HUDEP-2 (cell line): ENCODE results near the gene TYK2.
"Not testable (repeated sequence)": the region's sequence is repeated elsewhere in the genome, so short reads cannot be mapped to it uniquely, and the experiment has no call there.

ENCODE experiments used
- DNase-seq, 76 experiments: peaks; one replicate each; lab custom pipeline; 2025; ENCODE audit not compliant: unreplicated experiment in 76 of 76; lab: John Stamatoyannopoulos, UW

TYK2 gene

GRCh38 chr19:10378124-10378523, 2.2 kb downstream of the TYK2 start:
- DNase-seq = no peak

GRCh38 chr19:10377140-10377640, 3.2 kb downstream of the TYK2 start:
- not testable (repeated sequence) for DNase-seq

GRCh38 chr19:10374931-10375330, 5.4 kb downstream of the TYK2 start:
- no peak for DNase-seq

GRCh38 chr19:10372690-10373089, 7.7 kb downstream of the TYK2 start:
- no peak for DNase-seq

GRCh38 chr19:10368101-10368803, 12.1 kb downstream of the TYK2 start:
- peak in 1 of 76 experiments; percentile 14 for DNase-seq

GRCh38 chr19:10366950-10367512, 13.3 kb downstream of the TYK2 start:
- DNase-seq = not testable (repeated sequence)

GRCh38 chr19:10365518-10365917, 14.9 kb downstream of the TYK2 start:
- DNase-seq = no peak

- DNase-seq = no peak
Observed at GRCh38 chr19:10364644-10365043, 15.7 kb downstream of the TYK2 start.

GRCh38 chr19:10363789-10364281, 16.5 kb downstream of the TYK2 start:
- no peak for DNase-seq

- DNase-seq = no peak
Observed at GRCh38 chr19:10362259-10362658, 18.1 kb downstream of the TYK2 start.

- no peak for DNase-seq
Observed at GRCh38 chr19:10361569-10362011, 18.8 kb downstream of the TYK2 start.

GRCh38 chr19:10356431-10356830, 23.9 kb downstream of the TYK2 start:
- DNase-seq = no peak

GRCh38 chr19:10353793-10354391, 26.5 kb downstream of the TYK2 start:
- DNase-seq = peak in 46 of 76 experiments; percentile 10 to 66 (median 44)

GRCh38 chr19:10352764-10353671, 27.4 kb downstream of the TYK2 start:
- DNase-seq = no peak

GRCh38 chr19:10346509-10346908, 33.9 kb downstream of the TYK2 start:
- no peak for DNase-seq

- no peak for DNase-seq
Observed at GRCh38 chr19:10344780-10345179, 35.6 kb downstream of the TYK2 start.

- DNase-seq = no peak
Observed at GRCh38 chr19:10343495-10343894, 36.9 kb downstream of the TYK2 start.

- DNase-seq = no peak
Observed at GRCh38 chr19:10339977-10340376, 40.4 kb downstream of the TYK2 start.

- peak in 14 of 76 experiments; percentile 7 to 43 (median 20) for DNase-seq
Observed at GRCh38 chr19:10339380-10339960, 40.9 kb downstream of the TYK2 start, which contains the start of gene ICAM3. TSS of gene ICAM3 (minus strand) at chr19:10339624. CDS start at chr19:10339614, 10 bp downstream.

- no peak for DNase-seq
Observed at GRCh38 chr19:10338940-10339339, 41.4 kb downstream of the TYK2 start.
